ENCODE results near the gene DIPK1A. TPM values are rescaled to one million over a fixed set of nuclear protein-coding genes. Genes with fewer than 3 reads are reported as not detected.

DIPK1A gene
- total RNA-seq, 2 donors from 2014 or later, result 10.8 to 18.3 TPM

DNA sequence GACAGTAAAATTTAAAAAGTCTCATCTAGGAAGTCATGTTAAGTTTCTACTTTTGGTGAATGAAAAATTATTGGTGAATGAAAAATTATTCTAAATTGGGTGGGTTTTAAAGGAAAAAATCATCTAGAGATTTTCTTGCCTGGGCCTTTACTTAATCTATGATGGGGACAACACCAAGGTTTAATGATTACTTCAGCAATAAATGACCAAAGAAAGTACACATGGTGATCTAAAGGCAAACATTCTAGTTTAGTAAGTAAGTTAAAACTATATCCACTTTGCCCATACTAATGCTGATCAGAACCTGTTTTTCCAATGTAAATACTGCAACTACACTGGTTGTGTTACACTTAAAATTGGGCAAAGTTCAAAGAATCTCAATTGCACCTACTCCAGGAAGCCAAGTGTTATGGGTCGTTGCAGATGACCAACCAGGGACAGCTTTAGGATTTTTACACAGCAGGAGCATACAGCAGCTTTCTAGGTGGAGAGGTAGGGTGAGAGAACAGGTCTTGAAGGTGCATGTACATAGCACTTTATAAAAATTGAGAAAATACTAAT is 144.0 kb downstream of the DIPK1A start:
- Histone ChIP-seq H3K36me3 (no peaks in the 10 kb centered on the region), H3K4me3 (no peak overlapping the region), H3K4me1 (ENCODE audit: control insufficient read depth in 1 of 2, low read depth in 2 of 2) (no peaks in the 10 kb centered on the region), H3K9me3 (no peaks in the 10 kb centered on the region), H3K27ac (no peak overlapping the region), H3K27me3 (replicated peaks; ENCODE audit: insufficient read depth) (no peaks in the 10 kb centered on the region)
- TF ChIP-seq, protein P1, sequence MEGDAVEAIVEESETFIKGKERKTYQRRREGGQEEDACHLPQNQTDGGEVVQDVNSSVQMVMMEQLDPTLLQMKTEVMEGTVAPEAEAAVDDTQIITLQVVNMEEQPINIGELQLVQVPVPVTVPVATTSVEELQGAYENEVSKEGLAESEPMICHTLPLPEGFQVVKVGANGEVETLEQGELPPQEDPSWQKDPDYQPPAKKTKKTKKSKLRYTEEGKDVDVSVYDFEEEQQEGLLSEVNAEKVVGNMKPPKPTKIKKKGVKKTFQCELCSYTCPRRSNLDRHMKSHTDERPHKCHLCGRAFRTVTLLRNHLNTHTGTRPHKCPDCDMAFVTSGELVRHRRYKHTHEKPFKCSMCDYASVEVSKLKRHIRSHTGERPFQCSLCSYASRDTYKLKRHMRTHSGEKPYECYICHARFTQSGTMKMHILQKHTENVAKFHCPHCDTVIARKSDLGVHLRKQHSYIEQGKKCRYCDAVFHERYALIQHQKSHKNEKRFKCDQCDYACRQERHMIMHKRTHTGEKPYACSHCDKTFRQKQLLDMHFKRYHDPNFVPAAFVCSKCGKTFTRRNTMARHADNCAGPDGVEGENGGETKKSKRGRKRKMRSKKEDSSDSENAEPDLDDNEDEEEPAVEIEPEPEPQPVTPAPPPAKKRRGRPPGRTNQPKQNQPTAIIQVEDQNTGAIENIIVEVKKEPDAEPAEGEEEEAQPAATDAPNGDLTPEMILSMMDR (IDR thresholded peaks at IDR 0.05), result no peak
- DNase-seq (ENCODE audit: low spot score) (no peak), ATAC-seq (ENCODE audit: insufficient number of reproducible peaks, low FRiP score, low read depth) (no peak)

DNA sequence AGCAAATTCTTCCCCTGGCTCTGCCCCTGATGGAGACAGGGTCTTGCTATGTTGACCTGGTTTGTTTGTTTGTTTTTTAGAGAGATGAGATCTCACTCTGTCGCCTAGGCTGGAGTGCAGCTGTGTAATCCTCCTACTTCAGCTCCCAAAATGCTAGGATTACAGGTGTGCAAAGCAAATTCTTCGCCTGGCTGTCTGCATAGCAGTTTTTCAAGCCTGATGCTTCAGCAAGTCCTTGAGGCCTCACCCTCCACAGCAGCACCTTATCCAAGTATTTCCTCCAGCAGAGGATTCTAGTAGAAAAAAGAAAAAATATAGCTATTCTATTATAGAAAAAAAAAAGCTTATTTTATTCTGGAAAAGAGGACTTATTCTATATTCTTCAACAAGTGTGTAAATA is 144.5 kb downstream of the DIPK1A start:
- Histone ChIP-seq H3K27me3 (replicated peaks; ENCODE audit: insufficient read depth) (no peaks in the 10 kb centered on the region), H3K27ac (no peak overlapping the region), H3K4me1 (ENCODE audit: control insufficient read depth in 1 of 2, low read depth in 2 of 2) (no peaks in the 10 kb centered on the region), H3K4me3 (no peak overlapping the region), H3K36me3 (no peaks in the 10 kb centered on the region), H3K9me3 (no peaks in the 10 kb centered on the region)
- DNase-seq (ENCODE audit: low spot score) (no peak), ATAC-seq (ENCODE audit: insufficient number of reproducible peaks, low FRiP score, low read depth) (no peak)
- TF ChIP-seq, protein P1 (IDR thresholded peaks at IDR 0.05), result no peak

DNA sequence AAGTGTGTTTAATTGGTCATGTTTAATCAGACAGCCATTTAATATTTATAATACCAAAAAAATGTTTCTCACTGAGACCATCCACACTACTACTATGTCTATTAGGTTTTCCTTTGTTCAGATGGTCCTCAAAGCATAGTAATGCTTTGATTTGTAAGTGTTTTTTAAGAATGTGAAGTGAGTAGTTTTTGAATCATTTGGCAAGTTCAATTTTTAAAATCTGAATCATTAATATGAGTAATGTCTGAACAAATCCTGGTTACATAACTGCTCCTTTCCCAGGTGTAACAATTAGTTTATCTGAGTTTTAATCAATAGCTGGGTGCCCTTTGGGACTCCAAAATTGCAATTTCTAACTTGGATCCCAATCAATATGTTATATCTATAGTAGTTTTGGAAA is 152.9 kb downstream of the DIPK1A start:
- Histone ChIP-seq H3K9me3 (no peaks in the 10 kb centered on the region), H3K27ac (no peak overlapping the region), H3K4me3 (no peak overlapping the region), H3K4me1 (ENCODE audit: control insufficient read depth in 1 of 2, low read depth in 2 of 2) (peaks cover 4 to 7% of the 10 kb centered on the region in 2 donors), H3K27me3 (replicated peaks; ENCODE audit: insufficient read depth) (no peaks in the 10 kb centered on the region), H3K36me3 (no peaks in the 10 kb centered on the region)
- no peak for DNase-seq (ENCODE audit: low spot score)
- TF ChIP-seq, protein P1 (IDR thresholded peaks at IDR 0.05), result no peak
- ATAC-seq (ENCODE audit: insufficient number of reproducible peaks, low FRiP score, low read depth), result no peak

DNA sequence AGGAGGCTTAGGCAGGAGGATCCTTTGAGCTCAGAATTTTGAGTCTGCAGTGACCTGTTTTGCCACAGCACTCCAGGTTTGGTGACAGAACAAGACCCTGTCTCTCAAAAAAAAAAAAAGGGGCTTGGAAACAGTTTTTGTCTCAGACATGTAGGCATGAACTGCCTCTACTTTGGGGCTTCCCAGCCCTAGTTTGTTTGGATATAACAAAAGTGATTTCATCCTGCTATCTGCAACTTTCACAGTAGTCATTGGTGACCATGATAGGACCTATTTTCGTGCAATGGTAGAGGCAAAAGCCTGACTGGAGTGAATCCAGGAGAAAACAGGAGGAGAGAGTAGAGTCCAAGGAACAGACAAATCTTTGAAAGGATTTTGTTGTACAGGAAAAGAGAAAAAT is 156.0 kb downstream of the DIPK1A start:
- Histone ChIP-seq H3K27me3 (replicated peaks; ENCODE audit: insufficient read depth) (no peaks in the 10 kb centered on the region), H3K4me3 (peak overlapping the region; percentile 28), H3K4me1 (ENCODE audit: control insufficient read depth in 1 of 2, low read depth in 2 of 2) (peaks cover 7 to 8% of the 10 kb centered on the region in 2 donors), H3K9me3 (no peaks in the 10 kb centered on the region), H3K36me3 (no peaks in the 10 kb centered on the region), H3K27ac (peak overlapping the region; percentile 23 to 61)
- ATAC-seq (ENCODE audit: insufficient number of reproducible peaks, low FRiP score, low read depth) (no peak), DNase-seq (ENCODE audit: low spot score) (no peak)
- TF ChIP-seq, protein P1 (IDR thresholded peaks at IDR 0.05), result no peak

DNA sequence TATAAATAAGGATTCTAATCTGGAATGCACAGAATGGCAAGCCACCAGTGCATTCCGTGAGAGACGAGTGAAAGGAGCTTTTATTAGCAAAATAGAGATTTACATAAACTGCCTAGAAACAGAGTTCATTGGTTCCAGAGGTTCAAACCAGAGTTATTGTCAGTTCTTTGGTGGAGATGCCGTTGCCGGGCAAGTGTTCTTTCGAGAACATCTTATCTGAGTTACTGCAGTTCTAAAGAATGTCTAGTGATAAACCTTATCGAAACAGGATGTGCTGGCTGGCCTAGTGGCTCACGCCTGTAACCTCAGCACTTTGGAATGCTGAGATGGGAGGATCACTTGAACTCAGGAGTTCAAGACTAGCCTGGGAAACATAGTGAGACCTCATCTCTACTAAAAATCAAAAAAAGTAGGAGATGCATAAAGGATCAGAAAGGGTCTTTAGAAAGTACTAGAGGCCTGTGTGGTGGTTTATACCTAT is 156.5 kb downstream of the DIPK1A start:
- Histone ChIP-seq H3K9me3 (no peaks in the 10 kb centered on the region), H3K4me3 (peak overlapping the region; percentile 28), H3K27me3 (replicated peaks; ENCODE audit: insufficient read depth) (no peaks in the 10 kb centered on the region), H3K36me3 (no peaks in the 10 kb centered on the region), H3K27ac (peak overlapping the region; percentile 23 to 61), H3K4me1 (ENCODE audit: control insufficient read depth in 1 of 2, low read depth in 2 of 2) (peaks cover 7 to 8% of the 10 kb centered on the region in 2 donors)
- TF ChIP-seq, protein P1 (IDR thresholded peaks at IDR 0.05), result no peak
- ATAC-seq (ENCODE audit: insufficient number of reproducible peaks, low FRiP score, low read depth) (peak; percentile 98), DNase-seq (ENCODE audit: low spot score) (peak; percentile 51)

Data from thoracic aorta (tissue), 2 donors.